NB4 (cell line): Measurements from ENCODE around the gene ARHGEF17.

Source experiments
- MYC ChIP-seq: IDR thresholded peaks from 2 replicates; pipeline ENCODE4 v1.6.1; 2011; ENCODE audit warnings: low read depth, low read length
- POLR2A ChIP-seq: IDR thresholded peaks from 2 replicates; pipeline ENCODE4 v1.6.1; 2011; ENCODE audit warnings: mild to moderate bottlenecking; ENCODE audit not compliant: insufficient read length; ENCODE audit errors: extremely low read depth
- TF ChIP-seq, protein P1 (sequence below): IDR thresholded peaks from one replicate; pipeline ENCODE4 v1.5.1; 2012; ENCODE audit warnings: low read depth, low read length
- TF ChIP-seq, protein P2 (sequence below): IDR thresholded peaks from 2 replicates; pipeline ENCODE4 v1.6.1; 2011; ENCODE audit warnings: low read depth, low read length

GRCh38 chr11:73389134-73389525, 81.1 kb downstream of the ARHGEF17 start:
- TF ChIP-seq, protein P1, sequence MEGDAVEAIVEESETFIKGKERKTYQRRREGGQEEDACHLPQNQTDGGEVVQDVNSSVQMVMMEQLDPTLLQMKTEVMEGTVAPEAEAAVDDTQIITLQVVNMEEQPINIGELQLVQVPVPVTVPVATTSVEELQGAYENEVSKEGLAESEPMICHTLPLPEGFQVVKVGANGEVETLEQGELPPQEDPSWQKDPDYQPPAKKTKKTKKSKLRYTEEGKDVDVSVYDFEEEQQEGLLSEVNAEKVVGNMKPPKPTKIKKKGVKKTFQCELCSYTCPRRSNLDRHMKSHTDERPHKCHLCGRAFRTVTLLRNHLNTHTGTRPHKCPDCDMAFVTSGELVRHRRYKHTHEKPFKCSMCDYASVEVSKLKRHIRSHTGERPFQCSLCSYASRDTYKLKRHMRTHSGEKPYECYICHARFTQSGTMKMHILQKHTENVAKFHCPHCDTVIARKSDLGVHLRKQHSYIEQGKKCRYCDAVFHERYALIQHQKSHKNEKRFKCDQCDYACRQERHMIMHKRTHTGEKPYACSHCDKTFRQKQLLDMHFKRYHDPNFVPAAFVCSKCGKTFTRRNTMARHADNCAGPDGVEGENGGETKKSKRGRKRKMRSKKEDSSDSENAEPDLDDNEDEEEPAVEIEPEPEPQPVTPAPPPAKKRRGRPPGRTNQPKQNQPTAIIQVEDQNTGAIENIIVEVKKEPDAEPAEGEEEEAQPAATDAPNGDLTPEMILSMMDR, result no peak
- TF ChIP-seq MYC (no peak), POLR2A (no peak)
- TF ChIP-seq, protein P2, sequence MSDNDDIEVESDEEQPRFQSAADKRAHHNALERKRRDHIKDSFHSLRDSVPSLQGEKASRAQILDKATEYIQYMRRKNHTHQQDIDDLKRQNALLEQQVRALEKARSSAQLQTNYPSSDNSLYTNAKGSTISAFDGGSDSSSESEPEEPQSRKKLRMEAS, result no peak
